ENCODE measurements around the gene YJEFN3. TPM values are rescaled to one million over a fixed set of nuclear protein-coding genes. Genes with fewer than 3 reads are reported as not detected.

Gene YJEFN3
- total and polyA plus RNA-seq, 8 donors: 0.43 to 117 (median 3.3) TPM

DNA sequence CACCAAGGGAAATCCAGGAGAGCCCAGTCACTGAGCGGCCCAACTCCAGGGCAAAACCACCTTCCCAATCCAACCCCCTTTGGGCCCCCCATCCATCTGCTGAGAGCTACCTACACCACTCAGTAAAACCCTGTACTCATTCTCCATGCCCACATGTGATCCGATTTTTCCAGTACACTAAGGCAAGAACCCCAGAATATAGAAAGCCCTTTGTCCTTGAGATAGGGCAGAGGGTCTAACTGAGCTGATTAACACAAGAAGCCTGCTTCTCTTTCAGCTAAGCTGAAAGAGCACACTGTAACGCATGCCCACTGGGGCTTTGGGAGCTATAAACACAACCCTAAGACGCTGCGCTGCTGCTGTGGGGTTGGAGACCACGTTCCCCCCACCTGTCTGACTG, 53.8 kb downstream of the YJEFN3 start:
- Histone ChIP-seq H3K27ac (no peak overlapping the region), H3K4me1 (peaks cover 0 to 22% (median 13%) of the 10 kb centered on the region in 4 donors), H3K4me3 (no peak overlapping the region), H3K36me3 (no peaks in the 10 kb centered on the region), H3K9me3 (no peaks in the 10 kb centered on the region), H3K27me3 (no peaks in the 10 kb centered on the region)
- TF ChIP-seq EP300 (IDR thresholded peaks at IDR 0.05): no peak
- TF ChIP-seq, protein P1, sequence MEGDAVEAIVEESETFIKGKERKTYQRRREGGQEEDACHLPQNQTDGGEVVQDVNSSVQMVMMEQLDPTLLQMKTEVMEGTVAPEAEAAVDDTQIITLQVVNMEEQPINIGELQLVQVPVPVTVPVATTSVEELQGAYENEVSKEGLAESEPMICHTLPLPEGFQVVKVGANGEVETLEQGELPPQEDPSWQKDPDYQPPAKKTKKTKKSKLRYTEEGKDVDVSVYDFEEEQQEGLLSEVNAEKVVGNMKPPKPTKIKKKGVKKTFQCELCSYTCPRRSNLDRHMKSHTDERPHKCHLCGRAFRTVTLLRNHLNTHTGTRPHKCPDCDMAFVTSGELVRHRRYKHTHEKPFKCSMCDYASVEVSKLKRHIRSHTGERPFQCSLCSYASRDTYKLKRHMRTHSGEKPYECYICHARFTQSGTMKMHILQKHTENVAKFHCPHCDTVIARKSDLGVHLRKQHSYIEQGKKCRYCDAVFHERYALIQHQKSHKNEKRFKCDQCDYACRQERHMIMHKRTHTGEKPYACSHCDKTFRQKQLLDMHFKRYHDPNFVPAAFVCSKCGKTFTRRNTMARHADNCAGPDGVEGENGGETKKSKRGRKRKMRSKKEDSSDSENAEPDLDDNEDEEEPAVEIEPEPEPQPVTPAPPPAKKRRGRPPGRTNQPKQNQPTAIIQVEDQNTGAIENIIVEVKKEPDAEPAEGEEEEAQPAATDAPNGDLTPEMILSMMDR (IDR thresholded peaks at IDR 0.05): no peak
- TF ChIP-seq POLR2A (IDR thresholded peaks at IDR 0.05): no peak
- no peak for TF ChIP-seq POLR2AphosphoS5 (IDR thresholded peaks at IDR 0.05)
- no peak for DNase-seq
- intact Hi-C loops (cut with DNase I; ENCODE audit: low total_unique reads): no loop called here
- WGBS, 5 donors: 87 to 95% (median 92%) methylated on average over 6 of the region's 6 CpGs

DNA sequence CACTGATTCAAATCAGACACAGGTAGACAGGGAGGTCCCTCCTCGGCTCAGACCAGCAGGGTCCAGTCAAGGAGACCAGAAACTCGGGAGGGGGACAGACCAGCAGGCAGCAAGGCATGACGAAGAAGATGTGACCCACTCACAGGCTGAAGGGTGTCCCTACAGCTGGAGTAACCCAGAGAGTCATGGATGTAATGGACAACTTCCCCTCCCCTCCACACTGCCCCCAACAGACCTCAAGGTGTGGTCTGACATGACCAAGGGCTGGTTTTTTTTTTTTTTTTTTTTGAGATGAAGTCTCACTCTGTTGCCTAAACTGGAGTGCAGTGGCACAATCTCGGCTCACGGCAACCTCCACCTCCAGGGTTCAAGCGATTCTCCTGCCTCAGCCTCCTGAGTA, 55.6 kb downstream of the YJEFN3 start:
- WGBS, 5 donors: 92 to 95% (median 92%) methylated on average over 3 to 6 of the region's 6 CpGs
- no peak for DNase-seq
- H3K27ac ChIP-seq: no peak overlapping the region

More for the DNA sequence above, 55.6 kb downstream of the YJEFN3 start:
- TF ChIP-seq EP300 (IDR thresholded peaks at IDR 0.05) (no peak), POLR2A (IDR thresholded peaks at IDR 0.05) (no peak), POLR2AphosphoS5 (IDR thresholded peaks at IDR 0.05) (no peak)
- TF ChIP-seq, protein P1 (IDR thresholded peaks at IDR 0.05): no peak
- H3K9me3 ChIP-seq: no peaks in the 10 kb centered on the region
- H3K4me3 ChIP-seq: no peak overlapping the region
- no peaks in the 10 kb centered on the region for H3K27me3 ChIP-seq
- intact Hi-C loops (cut with DNase I; ENCODE audit: low total_unique reads): no loop called here
- peaks cover 0 to 22% (median 13%) of the 10 kb centered on the region in 4 donors for H3K4me1 ChIP-seq
- H3K36me3 ChIP-seq: no peaks in the 10 kb centered on the region

Other genes with a start within 250 kb of the YJEFN3 start
- 100 to 1,000 TPM in 1 of 5 donors, 10 to 100 TPM in 4; 13.0 to 129 (median 36.2) TPM for gene SUGP1, start 208.4 kb upstream of the YJEFN3 start, total RNA-seq
- gene SUGP1, start 208.4 kb upstream of the YJEFN3 start, polyA plus RNA-seq: 10 to 100 TPM; 35.8 to 43.2 (median 37.1) TPM
- 100 to 1,000 TPM in 1 of 5 donors, 10 to 100 TPM in 4; 27.2 to 116 (median 49.2) TPM for gene MAU2, start 208.1 kb upstream of the YJEFN3 start, total RNA-seq
- 10 to 100 TPM; 10.6 to 16.1 (median 11.3) TPM for gene MAU2, start 208.1 kb upstream of the YJEFN3 start, polyA plus RNA-seq
- 100 to 1,000 TPM in 1 of 5 donors, 10 to 100 TPM in 3, 1 to 10 TPM in 1; 9.3 to 119 (median 27.2) TPM for gene GATAD2A, start 123.2 kb upstream of the YJEFN3 start, total RNA-seq
- 10 to 100 TPM; 10.1 to 21.4 (median 17.9) TPM for gene GATAD2A, start 123.2 kb upstream of the YJEFN3 start, polyA plus RNA-seq
- gene TSSK6, start 13.4 kb upstream of the YJEFN3 start, total RNA-seq: 10 to 100 TPM in 1 of 5 donors, 1 to 10 TPM in 3, not detected in 1; 2.0 to 31.7 (median 5.6) TPM
- gene TSSK6, start 13.4 kb upstream of the YJEFN3 start, polyA plus RNA-seq: 1 to 10 TPM in 1 of 3 donors, under 1 TPM in 2; 0.93 to 2.0 (median 0.93) TPM
- gene NDUFA13, start 12.7 kb upstream of the YJEFN3 start, total RNA-seq: 100 to 1,000 TPM in 1 of 5 donors, 10 to 100 TPM in 4; 24.5 to 204 (median 71.4) TPM
- gene NDUFA13, start 12.7 kb upstream of the YJEFN3 start, polyA plus RNA-seq: 100 to 1,000 TPM; 258 to 367 (median 300) TPM
- 1 to 10 TPM in 1 of 5 donors, under 1 TPM in 2, not detected in 2; under 0.01 to 1.4 (median 0.73) TPM for gene CILP2, start 9.4 kb downstream of the YJEFN3 start, total RNA-seq
- gene CILP2, start 9.4 kb downstream of the YJEFN3 start, polyA plus RNA-seq: under 1 TPM in 1 of 3 donors, not detected in 2; 0.05 TPM
- gene PBX4, start 89.8 kb downstream of the YJEFN3 start, total RNA-seq: 10 to 100 TPM in 2 of 5 donors, 1 to 10 TPM in 2, not detected in 1; 2.0 to 60.7 (median 17.5) TPM
- gene PBX4, start 89.8 kb downstream of the YJEFN3 start, polyA plus RNA-seq: 1 to 10 TPM; 2.9 to 4.9 (median 2.9) TPM
- gene LPAR2, start 99.3 kb downstream of the YJEFN3 start, total RNA-seq: 100 to 1,000 TPM in 1 of 5 donors, 10 to 100 TPM in 2, 1 to 10 TPM in 2; 4.1 to 156 (median 25.9) TPM
- 10 to 100 TPM; 14.4 to 23.0 (median 15.0) TPM for gene LPAR2, start 99.3 kb downstream of the YJEFN3 start, polyA plus RNA-seq
- 10 to 100 TPM in 4 of 5 donors, 1 to 10 TPM in 1; 5.3 to 96.2 (median 35.0) TPM for gene GMIP, start 114.7 kb downstream of the YJEFN3 start, total RNA-seq
- gene GMIP, start 114.7 kb downstream of the YJEFN3 start, polyA plus RNA-seq: 10 to 100 TPM in 2 of 3 donors, 1 to 10 TPM in 1; 5.2 to 11.9 (median 10.3) TPM
- 100 to 1,000 TPM in 3 of 5 donors, 10 to 100 TPM in 2; 30.1 to 451 (median 204) TPM for gene ATP13A1, start 134.8 kb downstream of the YJEFN3 start, total RNA-seq
- 10 to 100 TPM; 17.3 to 35.4 (median 25.1) TPM for gene ATP13A1, start 134.8 kb downstream of the YJEFN3 start, polyA plus RNA-seq
- gene ZNF101, start 139.9 kb downstream of the YJEFN3 start, total RNA-seq: 1 to 10 TPM; 2.2 to 8.8 (median 3.0) TPM
- 1 to 10 TPM; 5.5 to 9.1 (median 7.2) TPM for gene ZNF101, start 139.9 kb downstream of the YJEFN3 start, polyA plus RNA-seq
- 10 to 100 TPM in 1 of 5 donors, 1 to 10 TPM in 2, under 1 TPM in 2; 0.29 to 13.2 (median 7.0) TPM for gene ZNF14, start 204.2 kb downstream of the YJEFN3 start, total RNA-seq
- 1 to 10 TPM; 3.1 to 5.0 (median 3.6) TPM for gene ZNF14, start 204.2 kb downstream of the YJEFN3 start, polyA plus RNA-seq